Mesenteric fat pad (tissue), 1 donor: ENCODE measurements around the gene FOS. TPM values are rescaled to one million over a fixed set of nuclear protein-coding genes. Genes with fewer than 3 reads are reported as not detected.
A peak's percentile ranks its signal among the peaks of the same experiment; 100 is the strongest.

Experiments
- DNase-seq: peaks from one replicate; pipeline ENCODE4 v3.0.0-alpha.2; 2020; ENCODE audit warnings: low spot score
- total RNA-seq: library from RNA; stranded (reverse); fragmentation: NEBNext Ultra II Directional; extraction: Animal tissue kit (Norgen Biotek cat#: 25700); gene quantifications from one replicate; pipeline ENCODE4 v1.2.1, GENCODE V29; 2021
- donor health status: DM: yes; HTN: yes; CAD: no.

The FOS gene
- total RNA-seq, 1 donor from 2014 or later, result 1,900 TPM

GRCh38 chr14:75249958-75250336, 28.7 kb upstream of the FOS start:
- no peak for DNase-seq

- no peak for DNase-seq
Measured at GRCh38 chr14:75250800-75251199, 27.8 kb upstream of the FOS start.

- DNase-seq, result no peak
Measured at GRCh38 chr14:75252254-75252837, 26.3 kb upstream of the FOS start.

- DNase-seq, result no peak
Measured at GRCh38 chr14:75254381-75254822, 24.2 kb upstream of the FOS start.

- DNase-seq, result no peak
Measured at GRCh38 chr14:75254901-75255584, 23.6 kb upstream of the FOS start.

GRCh38 chr14:75258079-75258802, 20.4 kb upstream of the FOS start:
- DNase-seq, result no peak

- DNase-seq, result peak; percentile 100
Measured at GRCh38 chr14:75258803-75259509, 19.7 kb upstream of the FOS start.

- no peak for DNase-seq
Measured at GRCh38 chr14:75259510-75259855, 19.1 kb upstream of the FOS start.

GRCh38 chr14:75260025-75260763, 18.4 kb upstream of the FOS start:
- DNase-seq, result no peak

- DNase-seq, result no peak
Measured at GRCh38 chr14:75261820-75262219, 16.8 kb upstream of the FOS start.

- DNase-seq, result no peak
Measured at GRCh38 chr14:75262641-75263040, 16.0 kb upstream of the FOS start.

- DNase-seq, result no peak
Measured at GRCh38 chr14:75264036-75264435, 14.6 kb upstream of the FOS start.

- DNase-seq, result no peak
Measured at GRCh38 chr14:75267141-75267721, 11.4 kb upstream of the FOS start.

- DNase-seq, result no peak
Measured at GRCh38 chr14:75268633-75269550, 9.7 kb upstream of the FOS start.

- DNase-seq, result no peak
Measured at GRCh38 chr14:75271514-75271913, 7.1 kb upstream of the FOS start.

- DNase-seq, result no peak
Measured at GRCh38 chr14:75273272-75274049, 5.2 kb upstream of the FOS start.

GRCh38 chr14:75274050-75274898, 4.4 kb upstream of the FOS start:
- DNase-seq, result no peak
